HepG2 (cell line): ENCODE data around the gene ZDHHC14. TPM values are rescaled to one million over a fixed set of nuclear protein-coding genes. Genes with fewer than 3 reads are reported as not detected.

Source experiments
- ELF3 ChIP-seq: IDR thresholded peaks from 2 replicates; pipeline ENCODE4 v1.6.1; 2016; ENCODE audit warnings: missing genetic modification reagents, missing compliant biosample characterization
- RELA ChIP-seq: sonication (generic); formaldehyde crosslinking; IDR thresholded peaks from 2 replicates; pipeline ENCODE4 v1.4.0; 2020; ENCODE audit warnings: missing genetic modification reagents
- YEATS2 ChIP-seq: sonication (generic); formaldehyde crosslinking; IDR thresholded peaks from 2 replicates; pipeline ENCODE4 v1.4.0; 2020; ENCODE audit warnings: missing genetic modification reagents, borderline replicate concordance
- ZNF510 ChIP-seq: sonication (generic); formaldehyde crosslinking; IDR thresholded peaks from 2 replicates; pipeline ENCODE4 v1.4.0; 2020; ENCODE audit warnings: low read depth, mild to moderate bottlenecking, missing genetic modification reagents
- polyA plus RNA-seq, 8 experiments: library from polyadenylated mRNA; depleted of rRNA in 3 of 8; stranded (reverse) in 7 of 8; unstranded in 1 of 8; fragments of >200 nt; fragmentation: Illumina TruSeq in 4 of 8; extraction: Trizol in 4 of 8; gene quantifications; 2 replicates each; pipeline versions ENCODE4 v1.2.1 to v1.2.3, GENCODE V29; 2011 to 2016; ENCODE audit warnings: low read depth in 4 of 8, missing spikeins in 1 of 8, mixed read lengths in 1 of 8; ENCODE audit not compliant: insufficient read depth in 1 of 8
- total RNA-seq, 5 experiments: library from RNA; depleted of rRNA; stranded (reverse); fragments of >200 nt; fragmentation: Illumina TruSeq; extraction: Trizol; gene quantifications; 2 replicates each; pipeline ENCODE4 v1.2.3, GENCODE V29; 2016; ENCODE audit warnings: low read depth in 1 of 5
- TF ChIP-seq, protein P1 (sequence below): sonication (generic); formaldehyde crosslinking; IDR thresholded peaks from 2 replicates; pipeline ENCODE4 v1.9.0; 2022; ENCODE audit warnings: low read depth, missing genetic modification reagents
- TF ChIP-seq, protein P2 (sequence below): sonication (generic); formaldehyde crosslinking; IDR thresholded peaks from 2 replicates; pipeline ENCODE4 v1.5.0; 2020; ENCODE audit warnings: mild to moderate bottlenecking, missing genetic modification reagents, borderline replicate concordance

ZDHHC14 gene
- total and polyA plus RNA-seq, 2 of the 13 experiments (the other 11 are each of a cell fraction or from before 2014, with no cell fraction given): 3.7 to 9.5 TPM

DNA sequence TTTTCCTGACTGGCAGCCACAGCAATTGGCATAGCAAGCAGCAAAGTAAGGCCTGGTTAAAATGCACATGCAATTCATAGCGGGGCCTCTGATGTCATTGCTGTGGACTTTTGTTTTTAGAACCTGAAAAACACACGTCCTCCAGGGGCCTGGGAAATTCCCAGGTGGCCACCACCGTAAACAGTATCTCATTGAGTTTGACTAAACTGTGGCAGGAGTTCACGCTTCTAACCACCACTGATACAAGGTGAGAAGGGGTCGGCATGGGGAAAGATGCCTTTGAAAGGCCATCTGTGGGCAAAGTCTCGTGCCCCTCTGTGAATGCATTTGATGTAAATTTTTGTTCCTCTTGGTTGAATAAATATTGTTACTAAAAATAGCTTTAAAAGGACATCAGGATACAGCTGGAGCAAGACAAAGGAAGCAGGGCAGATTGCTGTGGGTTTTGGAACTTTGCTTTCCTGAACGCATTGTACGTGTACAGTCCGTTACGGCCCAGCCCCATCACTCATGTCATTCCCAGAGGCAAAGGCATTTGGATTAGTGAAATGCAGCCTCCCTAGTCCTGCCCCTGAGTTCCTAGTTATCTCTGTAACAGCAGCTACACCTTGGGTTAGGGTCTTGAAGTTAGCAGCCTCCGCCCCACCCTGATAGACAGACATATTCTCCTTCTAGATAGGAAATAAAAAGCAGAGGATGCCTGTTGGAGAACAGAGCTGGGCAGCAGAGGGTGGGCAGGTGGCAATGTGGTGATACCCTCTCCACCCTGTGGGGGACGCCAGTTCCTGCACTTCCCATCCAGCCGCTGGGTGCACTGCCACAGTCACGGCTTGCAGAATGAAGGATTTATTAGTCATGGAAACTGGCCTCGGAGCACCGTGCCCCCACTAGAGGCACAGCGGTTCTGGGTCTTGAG, 80.3 kb downstream of the ZDHHC14 start (continued):
- TF ChIP-seq ELF3 (CRISPR knock-in tag) (peak; percentile 21; the same call in 1 of the 2 replicates), YEATS2 (CRISPR knock-in tag) (no peak), ZNF510 (CRISPR knock-in tag) (no peak), RELA (CRISPR knock-in tag) (peak; percentile 88)
- TF ChIP-seq, protein P1, sequence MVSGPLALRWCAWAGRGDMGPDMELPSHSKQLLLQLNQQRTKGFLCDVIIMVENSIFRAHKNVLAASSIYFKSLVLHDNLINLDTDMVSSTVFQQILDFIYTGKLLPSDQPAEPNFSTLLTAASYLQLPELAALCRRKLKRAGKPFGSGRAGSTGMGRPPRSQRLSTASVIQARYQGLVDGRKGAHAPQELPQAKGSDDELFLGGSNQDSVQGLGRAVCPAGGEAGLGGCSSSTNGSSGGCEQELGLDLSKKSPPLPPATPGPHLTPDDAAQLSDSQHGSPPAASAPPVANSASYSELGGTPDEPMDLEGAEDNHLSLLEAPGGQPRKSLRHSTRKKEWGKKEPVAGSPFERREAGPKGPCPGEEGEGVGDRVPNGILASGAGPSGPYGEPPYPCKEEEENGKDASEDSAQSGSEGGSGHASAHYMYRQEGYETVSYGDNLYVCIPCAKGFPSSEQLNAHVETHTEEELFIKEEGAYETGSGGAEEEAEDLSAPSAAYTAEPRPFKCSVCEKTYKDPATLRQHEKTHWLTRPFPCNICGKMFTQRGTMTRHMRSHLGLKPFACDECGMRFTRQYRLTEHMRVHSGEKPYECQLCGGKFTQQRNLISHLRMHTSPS (CRISPR knock-in tag): peak; percentile 51; the same call in 1 of the 2 replicates
- TF ChIP-seq, protein P2, sequence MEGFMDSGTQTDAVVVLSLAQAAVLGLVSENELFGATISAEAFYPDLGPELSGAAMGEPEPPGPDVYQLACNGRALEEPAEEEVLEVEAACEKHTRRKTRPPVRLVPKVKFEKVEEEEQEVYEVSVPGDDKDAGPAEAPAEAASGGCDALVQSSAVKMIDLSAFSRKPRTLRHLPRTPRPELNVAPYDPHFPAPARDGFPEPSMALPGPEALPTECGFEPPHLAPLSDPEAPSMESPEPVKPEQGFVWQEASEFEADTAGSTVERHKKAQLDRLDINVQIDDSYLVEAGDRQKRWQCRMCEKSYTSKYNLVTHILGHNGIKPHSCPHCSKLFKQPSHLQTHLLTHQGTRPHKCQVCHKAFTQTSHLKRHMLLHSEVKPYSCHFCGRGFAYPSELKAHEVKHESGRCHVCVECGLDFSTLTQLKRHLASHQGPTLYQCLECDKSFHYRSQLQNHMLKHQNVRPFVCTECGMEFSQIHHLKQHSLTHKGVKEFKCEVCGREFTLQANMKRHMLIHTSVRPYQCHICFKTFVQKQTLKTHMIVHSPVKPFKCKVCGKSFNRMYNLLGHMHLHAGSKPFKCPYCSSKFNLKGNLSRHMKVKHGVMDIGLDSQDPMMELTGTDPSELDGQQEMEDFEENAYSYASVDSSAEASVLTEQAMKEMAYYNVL: peak; percentile 49; the same call in 1 of the 2 replicates
